Measurements from ENCODE around the gene DCST2. TPM values are rescaled to one million over a fixed set of nuclear protein-coding genes. Genes with fewer than 3 reads are reported as not detected.

The DCST2 gene
- polyA plus RNA-seq, 2 of the 4 experiments (the other 2 are of a cell fraction) = 0.23 to 1.0 TPM

DNA sequence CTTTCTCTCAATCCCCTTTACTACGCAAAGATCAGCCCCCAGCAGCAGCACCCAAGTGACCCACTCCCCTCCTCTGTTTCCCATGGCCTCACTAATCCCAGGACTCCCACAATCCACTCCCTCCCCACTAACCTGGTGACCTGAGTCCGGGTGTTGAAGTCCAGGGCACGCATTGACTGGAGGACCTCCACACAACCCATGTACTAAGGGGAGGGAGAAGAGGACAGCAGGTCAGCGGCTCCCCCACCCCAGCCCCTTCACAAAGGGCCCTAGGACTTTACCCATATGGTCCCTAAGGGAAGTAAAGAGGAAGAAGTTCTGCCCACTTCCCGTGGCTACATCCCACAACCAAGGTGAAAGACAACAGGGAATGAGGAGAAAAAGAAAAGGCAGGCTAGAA lies 64.3 kb downstream of the DCST2 start:
- CTCF ChIA-PET = no interaction called here
- Histone ChIP-seq H3K4me2 (peak overlapping the region; percentile 99), H3K9me3 (no peaks in the 10 kb centered on the region), H3K4me1 (peaks cover 41% of the 10 kb centered on the region), H3K4me3 (peak overlapping the region; percentile 65), H3K27ac (peak overlapping the region; percentile 98 to 100)
- WGBS (ENCODE audit: missing lambda C conversion rate) = 27% methylated on average over 4 of the region's 5 CpGs
- DNase-seq (ENCODE audit: low read depth in 1 of 2, low spot score in 1 of 2) = no peak
- no peak for TF ChIP-seq ESRRA (IDR thresholded peaks at IDR 0.05; ENCODE audit: borderline replicate concordance, low read length)
- no peak for TF ChIP-seq MAFK (IDR thresholded peaks at IDR 0.05; ENCODE audit: partially characterized antibody)
- TF ChIP-seq NR3C1 (IDR thresholded peaks at IDR 0.05) = no peak
- TF ChIP-seq EP300 (IDR thresholded peaks at IDR 0.05) = no peak
- no peak for TF ChIP-seq BHLHE40 (IDR thresholded peaks at IDR 0.05; ENCODE audit: low read depth, low read length)
- no peak for TF ChIP-seq JUN (IDR thresholded peaks at IDR 0.05)
- no peak for TF ChIP-seq HDAC2 (IDR thresholded peaks at IDR 0.05)
- TF ChIP-seq, protein P1, sequence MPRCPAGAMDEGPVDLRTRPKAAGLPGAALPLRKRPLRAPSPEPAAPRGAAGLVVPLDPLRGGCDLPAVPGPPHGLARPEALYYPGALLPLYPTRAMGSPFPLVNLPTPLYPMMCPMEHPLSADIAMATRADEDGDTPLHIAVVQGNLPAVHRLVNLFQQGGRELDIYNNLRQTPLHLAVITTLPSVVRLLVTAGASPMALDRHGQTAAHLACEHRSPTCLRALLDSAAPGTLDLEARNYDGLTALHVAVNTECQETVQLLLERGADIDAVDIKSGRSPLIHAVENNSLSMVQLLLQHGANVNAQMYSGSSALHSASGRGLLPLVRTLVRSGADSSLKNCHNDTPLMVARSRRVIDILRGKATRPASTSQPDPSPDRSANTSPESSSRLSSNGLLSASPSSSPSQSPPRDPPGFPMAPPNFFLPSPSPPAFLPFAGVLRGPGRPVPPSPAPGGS (IDR thresholded peaks at IDR 0.05) = no peak
- no peak for TF ChIP-seq EHF (CRISPR knock-in tag; IDR thresholded peaks at IDR 0.05)
- TF ChIP-seq, protein P2, sequence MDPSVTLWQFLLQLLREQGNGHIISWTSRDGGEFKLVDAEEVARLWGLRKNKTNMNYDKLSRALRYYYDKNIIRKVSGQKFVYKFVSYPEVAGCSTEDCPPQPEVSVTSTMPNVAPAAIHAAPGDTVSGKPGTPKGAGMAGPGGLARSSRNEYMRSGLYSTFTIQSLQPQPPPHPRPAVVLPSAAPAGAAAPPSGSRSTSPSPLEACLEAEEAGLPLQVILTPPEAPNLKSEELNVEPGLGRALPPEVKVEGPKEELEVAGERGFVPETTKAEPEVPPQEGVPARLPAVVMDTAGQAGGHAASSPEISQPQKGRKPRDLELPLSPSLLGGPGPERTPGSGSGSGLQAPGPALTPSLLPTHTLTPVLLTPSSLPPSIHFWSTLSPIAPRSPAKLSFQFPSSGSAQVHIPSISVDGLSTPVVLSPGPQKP (IDR thresholded peaks at IDR 0.05; ENCODE audit: low read depth, low read length) = no peak
- TF ChIP-seq ZSCAN20 (CRISPR knock-in tag; IDR thresholded peaks at IDR 0.05) = no peak
- no peak for TF ChIP-seq CHD4 (IDR thresholded peaks at IDR 0.05; ENCODE audit: borderline replicate concordance)
- TF ChIP-seq RAD21 (conservative IDR thresholded peaks at IDR 0.05 in 1 of 2, IDR thresholded peaks at IDR 0.05 in 1 of 2) = no peak
- no peak for TF ChIP-seq SREBF2 (IDR thresholded peaks at IDR 0.05)
- no peak for TF ChIP-seq FOSL2 (IDR thresholded peaks at IDR 0.05)
- TF ChIP-seq FOSL2 (CRISPR knock-in tag; IDR thresholded peaks at IDR 0.05) = no peak
- no peak for TF ChIP-seq HEYL (CRISPR knock-in tag; IDR thresholded peaks at IDR 0.05)
- no peak for TF ChIP-seq FOXS1 (CRISPR knock-in tag; IDR thresholded peaks at IDR 0.05)
- no peak for TF ChIP-seq JUNB (IDR thresholded peaks at IDR 0.05)
- TF ChIP-seq HOXB13 (CRISPR knock-in tag; IDR thresholded peaks at IDR 0.05; ENCODE audit: low read depth) = no peak
- no peak for TF ChIP-seq FOSB (CRISPR knock-in tag; IDR thresholded peaks at IDR 0.05)
- no peak for ATAC-seq
- no peak for FAIRE-seq
- POLR2A ChIA-PET = interaction anchor here (0.9 to 2.2 kb wide), 3 partner anchors 33 to 88 kb away, joined by 3 to 11 read pairs (median 7); partner anchors contain the start of gene PMVK

DNA sequence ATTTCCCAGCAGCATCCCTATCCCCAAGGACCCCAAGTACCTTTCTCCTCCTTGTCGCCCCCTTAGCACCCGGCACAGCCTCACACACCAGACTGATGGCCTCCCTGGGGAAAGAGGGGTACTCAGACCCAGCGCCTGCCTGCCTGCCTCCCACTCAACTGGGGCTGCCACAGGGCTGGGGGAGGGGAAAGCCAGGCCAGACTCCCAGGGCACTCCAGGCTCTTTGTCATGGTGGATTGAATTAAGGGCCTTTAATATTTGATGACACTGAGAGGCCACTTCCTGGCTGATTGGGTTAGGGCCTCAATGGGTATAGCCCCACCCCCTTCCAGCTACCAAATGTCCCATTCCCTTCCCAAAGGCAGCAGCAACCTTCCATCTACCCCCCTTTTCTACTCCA lies 64.8 kb downstream of the DCST2 start:
- ChIA-PET CTCF (no interaction called here), POLR2A (no interaction called here)
- no peak for DNase-seq (ENCODE audit: low read depth in 1 of 2, low spot score in 1 of 2)
- Histone ChIP-seq H3K4me1 (peaks cover 41% of the 10 kb centered on the region), H3K4me3 (peak overlapping the region; percentile 65), H3K4me2 (peak overlapping the region; percentile 99), H3K9me3 (no peaks in the 10 kb centered on the region), H3K27ac (peak overlapping the region; percentile 98 to 100)
- TF ChIP-seq TP53 (CRISPR knock-in tag; IDR thresholded peaks at IDR 0.05) (no peak), SREBF2 (IDR thresholded peaks at IDR 0.05) (no peak), MYC (IDR thresholded peaks at IDR 0.05; ENCODE audit: borderline replicate concordance, low read length) (no peak), BHLHE40 (IDR thresholded peaks at IDR 0.05; ENCODE audit: low read depth, low read length) (no peak), NFE2L2 (conservative IDR thresholded peaks at IDR 0.05; ENCODE audit: low read length) (no peak), GATA3 (IDR thresholded peaks at IDR 0.05; ENCODE audit: borderline replicate concordance) (no peak), NPAS2 (CRISPR knock-in tag; IDR thresholded peaks at IDR 0.05; ENCODE audit: borderline replicate concordance) (no peak), HOXA7 (CRISPR knock-in tag; IDR thresholded peaks at IDR 0.05) (no peak), FOSB (CRISPR knock-in tag; IDR thresholded peaks at IDR 0.05) (no peak), JUN (IDR thresholded peaks at IDR 0.05) (no peak)
- TF ChIP-seq, protein P3, sequence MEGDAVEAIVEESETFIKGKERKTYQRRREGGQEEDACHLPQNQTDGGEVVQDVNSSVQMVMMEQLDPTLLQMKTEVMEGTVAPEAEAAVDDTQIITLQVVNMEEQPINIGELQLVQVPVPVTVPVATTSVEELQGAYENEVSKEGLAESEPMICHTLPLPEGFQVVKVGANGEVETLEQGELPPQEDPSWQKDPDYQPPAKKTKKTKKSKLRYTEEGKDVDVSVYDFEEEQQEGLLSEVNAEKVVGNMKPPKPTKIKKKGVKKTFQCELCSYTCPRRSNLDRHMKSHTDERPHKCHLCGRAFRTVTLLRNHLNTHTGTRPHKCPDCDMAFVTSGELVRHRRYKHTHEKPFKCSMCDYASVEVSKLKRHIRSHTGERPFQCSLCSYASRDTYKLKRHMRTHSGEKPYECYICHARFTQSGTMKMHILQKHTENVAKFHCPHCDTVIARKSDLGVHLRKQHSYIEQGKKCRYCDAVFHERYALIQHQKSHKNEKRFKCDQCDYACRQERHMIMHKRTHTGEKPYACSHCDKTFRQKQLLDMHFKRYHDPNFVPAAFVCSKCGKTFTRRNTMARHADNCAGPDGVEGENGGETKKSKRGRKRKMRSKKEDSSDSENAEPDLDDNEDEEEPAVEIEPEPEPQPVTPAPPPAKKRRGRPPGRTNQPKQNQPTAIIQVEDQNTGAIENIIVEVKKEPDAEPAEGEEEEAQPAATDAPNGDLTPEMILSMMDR (IDR thresholded peaks at IDR 0.05) = no peak
- TF ChIP-seq, protein P4, sequence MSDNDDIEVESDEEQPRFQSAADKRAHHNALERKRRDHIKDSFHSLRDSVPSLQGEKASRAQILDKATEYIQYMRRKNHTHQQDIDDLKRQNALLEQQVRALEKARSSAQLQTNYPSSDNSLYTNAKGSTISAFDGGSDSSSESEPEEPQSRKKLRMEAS (IDR thresholded peaks at IDR 0.05) = no peak
- TF ChIP-seq, protein P5, sequence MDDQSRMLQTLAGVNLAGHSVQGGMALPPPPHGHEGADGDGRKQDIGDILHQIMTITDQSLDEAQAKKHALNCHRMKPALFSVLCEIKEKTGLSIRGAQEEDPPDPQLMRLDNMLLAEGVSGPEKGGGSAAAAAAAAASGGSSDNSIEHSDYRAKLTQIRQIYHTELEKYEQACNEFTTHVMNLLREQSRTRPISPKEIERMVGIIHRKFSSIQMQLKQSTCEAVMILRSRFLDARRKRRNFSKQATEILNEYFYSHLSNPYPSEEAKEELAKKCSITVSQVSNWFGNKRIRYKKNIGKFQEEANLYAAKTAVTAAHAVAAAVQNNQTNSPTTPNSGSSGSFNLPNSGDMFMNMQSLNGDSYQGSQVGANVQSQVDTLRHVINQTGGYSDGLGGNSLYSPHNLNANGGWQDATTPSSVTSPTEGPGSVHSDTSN (IDR thresholded peaks at IDR 0.05) = no peak
- 100% methylated on average over 1 of the region's 3 CpGs for WGBS (ENCODE audit: missing lambda C conversion rate)
- ATAC-seq = no peak
- FAIRE-seq = no peak

Data from A549 (cell line).